GM12875 (cell line): ENCODE data around the gene CRB2.

Experiments
- H3K4me3 ChIP-seq: one replicate; pipeline ENCODE4 v1.5.1; 2011; ENCODE audit warnings: low read depth, low read length, control low read depth
- TF ChIP-seq, protein P1 (sequence below): IDR thresholded peaks from 2 replicates; pipeline ENCODE4 v1.5.1; 2011; ENCODE audit warnings: low read depth, mild to moderate bottlenecking, control low read depth, inconsistent platforms, low read length, moderate library complexity, borderline replicate concordance; ENCODE audit not compliant: insufficient read depth

CRB2 gene

DNA sequence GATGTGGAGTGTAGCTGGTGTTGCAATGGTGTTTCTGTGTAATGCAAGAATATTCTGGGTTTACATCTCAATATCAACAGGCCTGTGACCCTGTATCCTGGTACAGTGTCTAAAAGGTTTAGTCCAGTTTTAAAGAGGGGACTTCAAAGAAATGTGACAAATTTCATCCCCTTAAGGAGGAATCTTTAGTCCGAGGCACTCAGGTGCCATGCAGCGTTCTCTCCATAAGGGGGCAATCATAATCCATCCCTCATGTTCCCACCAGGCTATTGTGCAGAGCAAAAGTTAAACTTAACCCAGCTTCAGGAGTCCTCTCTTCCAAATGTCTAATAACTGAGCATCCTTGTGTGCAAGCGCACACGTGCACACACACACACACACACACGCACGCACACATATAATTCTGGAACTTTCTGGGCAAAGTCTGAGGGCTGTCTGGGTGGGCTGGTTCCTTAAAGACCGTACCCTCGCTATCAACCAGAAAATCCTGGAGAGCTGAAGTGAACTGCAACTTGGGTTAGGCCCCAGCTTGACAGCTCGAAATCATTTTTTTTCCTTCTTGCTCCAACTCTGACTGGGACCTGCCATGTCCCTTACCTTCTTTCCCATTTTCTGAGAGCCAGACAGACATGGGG lies 46.0 kb downstream of the CRB2 start:
- H3K4me3 ChIP-seq, result no peak overlapping the region
- TF ChIP-seq, protein P1, sequence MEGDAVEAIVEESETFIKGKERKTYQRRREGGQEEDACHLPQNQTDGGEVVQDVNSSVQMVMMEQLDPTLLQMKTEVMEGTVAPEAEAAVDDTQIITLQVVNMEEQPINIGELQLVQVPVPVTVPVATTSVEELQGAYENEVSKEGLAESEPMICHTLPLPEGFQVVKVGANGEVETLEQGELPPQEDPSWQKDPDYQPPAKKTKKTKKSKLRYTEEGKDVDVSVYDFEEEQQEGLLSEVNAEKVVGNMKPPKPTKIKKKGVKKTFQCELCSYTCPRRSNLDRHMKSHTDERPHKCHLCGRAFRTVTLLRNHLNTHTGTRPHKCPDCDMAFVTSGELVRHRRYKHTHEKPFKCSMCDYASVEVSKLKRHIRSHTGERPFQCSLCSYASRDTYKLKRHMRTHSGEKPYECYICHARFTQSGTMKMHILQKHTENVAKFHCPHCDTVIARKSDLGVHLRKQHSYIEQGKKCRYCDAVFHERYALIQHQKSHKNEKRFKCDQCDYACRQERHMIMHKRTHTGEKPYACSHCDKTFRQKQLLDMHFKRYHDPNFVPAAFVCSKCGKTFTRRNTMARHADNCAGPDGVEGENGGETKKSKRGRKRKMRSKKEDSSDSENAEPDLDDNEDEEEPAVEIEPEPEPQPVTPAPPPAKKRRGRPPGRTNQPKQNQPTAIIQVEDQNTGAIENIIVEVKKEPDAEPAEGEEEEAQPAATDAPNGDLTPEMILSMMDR, result peak; percentile 76

DNA sequence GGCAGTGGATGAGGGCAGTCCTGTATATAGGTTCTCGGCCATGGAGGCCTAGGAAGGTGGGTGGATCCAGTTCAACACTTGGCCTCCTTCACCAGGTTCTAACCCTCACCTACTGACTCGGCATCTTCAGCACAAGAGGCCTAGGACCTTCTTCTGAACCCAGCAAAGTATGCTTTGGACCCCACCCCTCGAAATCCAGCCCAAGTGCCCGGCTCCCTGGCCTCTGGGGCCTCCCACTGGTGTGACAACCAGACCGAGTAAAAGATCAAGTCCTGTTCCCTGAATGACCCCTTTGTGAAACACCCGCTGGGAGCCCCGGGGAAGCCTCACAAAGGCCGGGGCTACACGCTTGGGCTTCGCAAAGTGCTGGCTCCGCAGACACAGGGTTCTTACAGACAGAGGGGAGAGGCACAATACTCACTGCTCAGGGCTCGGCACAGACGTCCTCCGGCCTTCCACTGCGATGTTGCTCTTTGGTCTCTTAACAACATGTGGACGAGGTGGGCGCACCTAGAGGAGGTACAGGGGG lies 47.0 kb downstream of the CRB2 start:
- TF ChIP-seq, protein P1, result no peak
- H3K4me3 ChIP-seq, result no peak overlapping the region

DNA sequence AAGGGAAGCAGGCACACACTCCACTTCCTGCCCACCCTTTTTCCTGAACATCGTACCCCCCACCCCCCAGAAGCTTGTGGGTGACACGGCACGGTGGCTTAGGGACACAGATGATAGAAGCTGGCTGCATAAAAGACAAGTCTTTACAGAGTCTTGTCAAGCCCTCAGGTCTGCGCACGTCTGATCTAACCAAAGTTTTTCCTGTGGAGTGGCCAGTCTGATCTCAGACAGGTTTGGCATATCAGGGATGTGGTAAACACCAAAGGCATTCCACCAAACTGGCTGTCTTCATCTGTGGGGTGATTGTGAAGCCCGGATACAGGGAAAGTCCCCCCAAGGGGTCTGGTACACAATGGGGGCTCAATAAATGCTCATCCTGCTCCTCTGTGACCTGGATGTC lies 50.0 kb downstream of the CRB2 start:
- TF ChIP-seq, protein P1, result no peak
- H3K4me3 ChIP-seq, result no peak overlapping the region

DNA sequence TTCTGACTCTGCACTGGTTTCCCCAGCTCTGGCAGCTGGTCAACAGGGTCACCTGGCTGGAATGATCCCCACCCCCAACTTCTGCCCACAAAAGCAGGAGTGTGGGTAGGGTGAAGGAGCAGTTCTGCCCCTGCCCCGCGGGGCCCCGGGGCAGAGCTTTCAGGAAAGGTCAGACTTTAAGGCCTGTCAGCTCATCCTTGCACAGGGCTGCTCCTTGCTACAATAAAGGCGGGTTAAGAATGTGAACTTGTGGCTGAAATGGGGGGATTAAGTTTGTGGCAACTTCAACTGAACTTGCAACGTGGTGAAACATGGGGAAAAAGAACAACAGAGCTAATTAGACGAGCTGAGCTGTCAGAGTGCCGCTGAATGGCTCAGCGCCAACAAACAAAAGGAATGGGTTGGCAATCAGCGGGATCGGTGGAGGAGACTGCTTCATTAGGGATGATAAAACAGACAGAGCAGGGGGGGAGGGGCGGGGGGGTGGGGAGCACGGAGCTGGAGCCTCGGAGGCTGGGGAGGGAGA lies 50.8 kb downstream of the CRB2 start:
- TF ChIP-seq, protein P1, result no peak
- H3K4me3 ChIP-seq, result no peak overlapping the region

DNA sequence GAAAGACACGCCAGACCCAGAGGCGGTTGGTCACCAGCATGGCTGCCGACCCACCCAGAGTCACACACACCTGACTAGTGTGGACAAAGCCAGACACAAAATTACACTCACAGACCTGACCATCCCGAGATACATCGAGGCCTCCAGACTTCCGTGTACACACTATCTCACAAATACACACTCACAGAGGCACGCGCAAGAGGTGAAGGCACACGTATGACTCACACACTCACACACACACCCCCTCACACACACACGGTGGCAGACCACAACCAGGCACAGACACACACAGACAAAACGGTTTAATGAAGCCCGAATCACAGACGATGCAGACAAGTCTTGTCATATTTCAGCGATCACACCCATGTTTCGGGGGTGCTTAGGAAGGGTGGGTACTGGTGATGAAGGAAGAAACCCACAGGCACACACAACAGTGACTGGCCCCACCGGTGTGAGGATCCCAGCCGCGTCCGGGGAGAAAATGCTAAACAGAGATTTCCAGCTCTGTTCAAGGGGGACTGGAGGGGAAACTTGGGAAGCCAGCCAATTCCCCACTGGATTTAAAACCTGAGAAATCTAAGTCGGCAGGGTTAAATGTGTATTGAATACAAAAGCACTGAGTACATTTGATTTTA lies 51.3 kb downstream of the CRB2 start:
- H3K4me3 ChIP-seq, result no peak overlapping the region
- TF ChIP-seq, protein P1, result no peak

DNA sequence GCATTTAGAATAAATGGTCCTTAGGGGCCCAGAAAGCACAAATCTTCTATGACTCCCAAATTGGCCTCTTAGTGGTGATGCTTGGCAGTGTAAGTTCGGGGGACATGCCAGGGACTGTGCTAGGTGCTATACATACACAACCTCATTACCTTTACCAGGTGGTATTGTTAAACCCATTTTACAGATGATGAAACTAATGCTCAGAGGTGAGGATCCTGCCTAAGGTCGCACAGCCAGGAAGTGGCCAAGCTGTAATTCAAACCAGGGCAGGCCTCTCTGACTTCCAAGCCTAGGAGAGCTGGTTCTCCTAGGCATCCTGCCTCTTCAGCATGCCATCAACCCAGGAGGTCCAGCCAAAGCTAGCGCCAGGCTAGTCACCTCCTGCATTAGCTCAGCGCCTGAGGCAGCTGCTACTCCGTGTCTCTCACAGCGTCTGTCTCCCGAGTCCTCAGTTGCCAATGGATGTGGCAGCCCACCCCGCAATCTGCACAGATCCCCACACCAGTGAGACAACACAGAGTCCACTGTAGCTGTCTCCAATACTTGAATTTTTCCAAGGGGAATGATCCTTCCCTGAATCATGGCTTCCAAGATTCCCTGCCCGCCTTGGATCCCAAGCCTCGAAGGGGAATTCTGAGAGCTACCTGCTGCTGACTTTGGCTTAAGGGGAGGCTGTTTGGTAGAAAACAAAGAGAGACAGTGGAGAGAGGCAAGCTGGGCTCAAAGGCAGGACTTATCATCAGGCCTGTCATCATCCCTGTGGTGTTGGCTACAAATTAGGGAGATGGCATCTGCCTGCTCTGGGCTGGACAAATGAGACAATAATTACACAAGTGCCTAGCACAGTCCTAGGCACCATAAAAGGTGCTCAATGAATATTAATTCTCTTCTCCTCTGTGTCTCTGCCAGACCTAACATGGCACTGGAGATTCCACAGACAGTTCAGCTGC lies 52.6 kb downstream of the CRB2 start:
- H3K4me3 ChIP-seq, result no peak overlapping the region
- TF ChIP-seq, protein P1, result no peak
